Spinal cord (tissue), 10 donors: ENCODE results near the gene ADAMTSL4. TPM values are rescaled to one million over a fixed set of nuclear protein-coding genes. Genes with fewer than 3 reads are reported as not detected.
"Not testable (repeated sequence)": the region's sequence is repeated elsewhere in the genome, so short reads cannot be mapped to it uniquely, and the experiment has no call there.

ENCODE experiments used
- DNase-seq, 6 donors: peaks; one replicate each; pipeline versions ENCODE4 v3.0.0 to v3.0.0-alpha.2; 2013 to 2015; ENCODE audit warnings: low spot score in 6 of 6, low read depth in 4 of 6
- H3K27ac ChIP-seq: one replicate; pipeline ENCODE4 v1.5.1; 2013; ENCODE audit warnings: low read depth, low read length, control low read depth
- H3K27me3 ChIP-seq: one replicate; pipeline ENCODE4 v1.6.1; 2013; ENCODE audit warnings: low read length; ENCODE audit not compliant: control insufficient read depth, insufficient read depth
- H3K36me3 ChIP-seq: one replicate; pipeline ENCODE4 v1.6.1; 2013; ENCODE audit warnings: low read length; ENCODE audit not compliant: control insufficient read depth, insufficient read depth
- H3K4me1 ChIP-seq: one replicate; pipeline ENCODE4 v1.6.1; 2013; ENCODE audit warnings: low read length; ENCODE audit not compliant: control insufficient read depth, insufficient read depth
- H3K4me3 ChIP-seq: one replicate; pipeline ENCODE4 v1.5.1; 2013; ENCODE audit warnings: low read depth, low read length, control low read depth
- H3K9me3 ChIP-seq: one replicate; pipeline ENCODE4 v1.6.1; 2013; ENCODE audit warnings: low read length; ENCODE audit not compliant: control insufficient read depth, insufficient read depth
- WGBS: methylation state at CpG from one replicate; pipeline ENCODE4 v1.1.5; 2013; ENCODE audit warnings: missing lambda C conversion rate; ENCODE audit not compliant: insufficient coverage; 5-methylcytosine and 5-hydroxymethylcytosine counted together
- polyA plus RNA-seq, 2 donors: library from polyadenylated mRNA; unstranded; fragments of 120-200 nt; gene quantifications; one replicate each; pipeline ENCODE4 v1.2.1, GENCODE V29; 2013; ENCODE audit not compliant: insufficient read length in 2 of 2
- small RNA-seq: library from RNA; depleted of rRNA; stranded (forward); fragments of <200 nt; gene quantifications from one replicate; pipeline ENCODE3, GENCODE V24; 2014; ENCODE audit warnings: low replicate concordance
- total RNA-seq, 2 donors: library from RNA; depleted of rRNA in 1 of 2; stranded (reverse); fragments of 120-200 nt in 1 of 2; fragments of >200 nt in 1 of 2; gene quantifications; one replicate each; pipeline versions ENCODE4 v1.2.3 to v1.2.4, GENCODE V29; 2013 to 2014
- donor health status: healthy.

Gene ADAMTSL4
- total and polyA plus RNA-seq, 4 donors: 2.6 to 19.1 (median 10.4) TPM

- not testable (repeated sequence) for H3K9me3 ChIP-seq, H3K4me3 ChIP-seq, H3K27ac ChIP-seq, DNase-seq, H3K27me3 ChIP-seq, H3K4me1 ChIP-seq, H3K36me3 ChIP-seq
- WGBS: no CpG with 5 or more reads among the region's 3 CpGs
These were observed 56.2 kb downstream of the ADAMTSL4 start for GRCh38 chr1:150605451-150605731.

GRCh38 chr1:150606463-150607142 lies 57.4 kb downstream of the ADAMTSL4 start:
- Histone ChIP-seq H3K27me3 (no peaks in the 10 kb centered on the region), H3K4me3 (no peak overlapping the region), H3K4me1 (peaks cover 5% of the 10 kb centered on the region), H3K9me3 (no peaks in the 10 kb centered on the region), H3K27ac (no peak overlapping the region), H3K36me3 (peaks cover 4% of the 10 kb centered on the region)
- 94% methylated on average over 3 of the region's 7 CpGs for WGBS
- no peak for DNase-seq

- Histone ChIP-seq H3K27ac (peak overlapping the region; percentile 79), H3K9me3 (no peaks in the 10 kb centered on the region), H3K36me3 (peaks cover 11% of the 10 kb centered on the region), H3K4me3 (no peak overlapping the region), H3K4me1 (peaks cover 12% of the 10 kb centered on the region), H3K27me3 (no peaks in the 10 kb centered on the region)
- WGBS: 17% methylated on average over 2 of the region's 2 CpGs
- peak in 2 of 6 donors; percentile 46 to 80 for DNase-seq
These were observed 60.5 kb downstream of the ADAMTSL4 start for GRCh38 chr1:150609732-150610131.

Small RNAs within 50 kb of the gene (small RNA-seq; reads per million reads assigned to genes)
- gene MIR4257 (not detected), gene RF00015 (not detected), gene RF00561 (not detected), gene RN7SL473P (not detected), gene RN7SL600P (not detected)

Other genes starting within 250 kb of the ADAMTSL4 start
- 10 to 100 TPM; 39.0 to 77.2 TPM for gene PRPF3, start 227.9 kb upstream of the ADAMTSL4 start, total RNA-seq
- 10 to 100 TPM; 52.8 to 86.8 TPM for gene PRPF3, start 227.9 kb upstream of the ADAMTSL4 start, polyA plus RNA-seq
- 10 to 100 TPM; 17.0 to 23.7 TPM for gene RPRD2, start 185.3 kb upstream of the ADAMTSL4 start, total RNA-seq
- 10 to 100 TPM; 33.9 to 35.9 TPM for gene RPRD2, start 185.3 kb upstream of the ADAMTSL4 start, polyA plus RNA-seq
- 10 to 100 TPM; 22.7 to 23.4 TPM for gene TARS2, start 62.0 kb upstream of the ADAMTSL4 start, total RNA-seq
- 10 to 100 TPM; 32.3 to 45.9 TPM for gene TARS2, start 62.0 kb upstream of the ADAMTSL4 start, polyA plus RNA-seq
- gene ECM1, start 41.3 kb upstream of the ADAMTSL4 start, total RNA-seq: 1 to 10 TPM; 2.1 to 9.2 TPM
- gene ECM1, start 41.3 kb upstream of the ADAMTSL4 start, polyA plus RNA-seq: 10 to 100 TPM; 16.3 to 20.4 TPM
- gene FALEC, start 33.7 kb upstream of the ADAMTSL4 start, total RNA-seq: 1 to 10 TPM in 1 of 2 donors, not detected in 1; 1.2 TPM
- gene FALEC, start 33.7 kb upstream of the ADAMTSL4 start, polyA plus RNA-seq: 1 to 10 TPM; 1.4 to 1.6 TPM
- gene MCL1, start 30.2 kb downstream of the ADAMTSL4 start, total RNA-seq: 100 to 1,000 TPM; 144 to 185 TPM
- 100 to 1,000 TPM; 115 TPM for gene MCL1, start 30.2 kb downstream of the ADAMTSL4 start, polyA plus RNA-seq
- gene ENSA, start 80.2 kb downstream of the ADAMTSL4 start, total RNA-seq: 100 to 1,000 TPM; 120 to 146 TPM
- 100 to 1,000 TPM; 179 to 212 TPM for gene ENSA, start 80.2 kb downstream of the ADAMTSL4 start, polyA plus RNA-seq
- 10 to 100 TPM; 14.5 to 17.2 TPM for gene GOLPH3L, start 147.7 kb downstream of the ADAMTSL4 start, total RNA-seq
- 10 to 100 TPM; 17.8 to 17.9 TPM for gene GOLPH3L, start 147.7 kb downstream of the ADAMTSL4 start, polyA plus RNA-seq
- gene HORMAD1, start 171.5 kb downstream of the ADAMTSL4 start, total RNA-seq: 1 to 10 TPM in 1 of 2 donors, under 1 TPM in 1; 0.77 to 2.7 TPM
- under 1 TPM in 1 of 2 donors, not detected in 1; 0.21 TPM for gene HORMAD1, start 171.5 kb downstream of the ADAMTSL4 start, polyA plus RNA-seq
- gene CTSS, start 216.4 kb downstream of the ADAMTSL4 start, total RNA-seq: 10 to 100 TPM; 26.2 to 58.8 TPM
- 10 to 100 TPM; 10.7 to 15.8 TPM for gene CTSS, start 216.4 kb downstream of the ADAMTSL4 start, polyA plus RNA-seq